H9 (cell line): ENCODE measurements around the gene RIPK4. TPM values are rescaled to one million over a fixed set of nuclear protein-coding genes. Genes with fewer than 3 reads are reported as not detected.

ENCODE experiments used
- DNase-seq: peaks from one replicate; pipeline ENCODE4 v3.0.0-alpha.2; 2017
- H2AFZ ChIP-seq: one replicate; pipeline ENCODE4 v1.6.1; 2013; ENCODE audit warnings: mild to moderate bottlenecking, low read length, control low read depth, moderate library complexity
- H2AK5ac ChIP-seq: 2 replicates; pipeline ENCODE4 v1.6.1; 2013; ENCODE audit warnings: low read length, control low read depth, mixed read lengths; ENCODE audit not compliant: insufficient read length
- H2BK120ac ChIP-seq: one replicate; pipeline ENCODE4 v1.6.1; 2013; ENCODE audit warnings: low read depth, mild to moderate bottlenecking, low read length, control low read depth, inconsistent platforms; ENCODE audit not compliant: poor library complexity, severe bottlenecking
- H2BK12ac ChIP-seq: 2 replicates; pipeline ENCODE4 v1.6.1; 2013; ENCODE audit warnings: low read length, control low read depth, mixed read lengths, low read depth; ENCODE audit not compliant: insufficient read length
- H2BK15ac ChIP-seq: 2 replicates; pipeline ENCODE4 v1.6.1; 2013; ENCODE audit warnings: low read depth, low read length, control low read depth
- H2BK20ac ChIP-seq: one replicate; pipeline ENCODE4 v1.6.1; 2013; ENCODE audit warnings: low read depth, mild to moderate bottlenecking, low read length, control low read depth, inconsistent platforms; ENCODE audit not compliant: poor library complexity, severe bottlenecking
- H2BK5ac ChIP-seq: 2 replicates; pipeline ENCODE4 v1.6.1; 2013; ENCODE audit warnings: low read length, control low read depth, mixed read lengths; ENCODE audit not compliant: insufficient read length
- H3K14ac ChIP-seq: 2 replicates; pipeline ENCODE4 v1.6.1; 2013; ENCODE audit warnings: low read length, control low read depth; ENCODE audit not compliant: insufficient read depth
- H3K18ac ChIP-seq: 2 replicates; pipeline ENCODE4 v1.6.1; 2013; ENCODE audit warnings: low read depth, mild to moderate bottlenecking, mixed read lengths, low read length, control low read depth; ENCODE audit not compliant: insufficient read length
- H3K23ac ChIP-seq: 2 replicates; pipeline ENCODE4 v1.6.1; 2013; ENCODE audit warnings: low read length, control low read depth, mixed read lengths, low read depth; ENCODE audit not compliant: insufficient read length
- H3K23me2 ChIP-seq: 2 replicates; pipeline ENCODE4 v1.6.1; 2013; ENCODE audit warnings: low read depth, mild to moderate bottlenecking, mixed read lengths, low read length, control low read depth; ENCODE audit not compliant: insufficient read length, poor library complexity, severe bottlenecking
- H3K27ac ChIP-seq: 2 replicates; pipeline ENCODE4 v1.5.1; 2013; ENCODE audit warnings: low read length, control low read depth, mixed read lengths, low read depth; ENCODE audit not compliant: insufficient read length
- H3K27me3 ChIP-seq: 2 replicates; pipeline ENCODE4 v1.6.1; 2013; ENCODE audit warnings: low read length, control low read depth, inconsistent platforms; ENCODE audit not compliant: insufficient read depth
- H3K4ac ChIP-seq: 2 replicates; pipeline ENCODE4 v1.6.1; 2013; ENCODE audit warnings: low read depth, mild to moderate bottlenecking, control low read depth, inconsistent platforms, low read length, moderate library complexity
- H3K4me1 ChIP-seq: 2 replicates; pipeline ENCODE4 v1.6.1; 2013; ENCODE audit warnings: low read length, control low read depth, inconsistent platforms; ENCODE audit not compliant: insufficient read depth
- H3K4me2 ChIP-seq: 2 replicates; pipeline ENCODE4 v1.6.1; 2013; ENCODE audit warnings: low read length, control low read depth, mixed read lengths; ENCODE audit not compliant: insufficient read length, insufficient read depth
- H3K56ac ChIP-seq: 2 replicates; pipeline ENCODE4 v1.6.1; 2013; ENCODE audit warnings: low read depth, mild to moderate bottlenecking, mixed read lengths, low read length, control low read depth; ENCODE audit not compliant: insufficient read length
- H3K79me1 ChIP-seq: 2 replicates; pipeline ENCODE4 v1.6.1; 2013; ENCODE audit warnings: low read depth, mild to moderate bottlenecking, moderate library complexity, low read length, control low read depth, inconsistent platforms; ENCODE audit not compliant: insufficient read depth, poor library complexity, severe bottlenecking
- H3K79me2 ChIP-seq: 2 replicates; pipeline ENCODE4 v1.6.1; 2013; ENCODE audit warnings: low read length, control low read depth, inconsistent platforms; ENCODE audit not compliant: insufficient read depth
- H3K9ac ChIP-seq: 2 replicates; pipeline ENCODE4 v1.6.1; 2013; ENCODE audit warnings: low read length, control low read depth, mixed read lengths; ENCODE audit not compliant: insufficient read length; ENCODE audit errors: extremely low read depth
- H3K9me3 ChIP-seq: one replicate; pipeline ENCODE4 v1.6.1; 2013; ENCODE audit warnings: low read depth, low read length, inconsistent platforms; ENCODE audit not compliant: control insufficient read depth
- H3T11ph ChIP-seq: one replicate; pipeline ENCODE4 v1.6.1; 2013; ENCODE audit warnings: mild to moderate bottlenecking, low read length, control low read depth, inconsistent platforms
- H4K20me1 ChIP-seq: one replicate; pipeline ENCODE4 v1.6.1; 2013; ENCODE audit not compliant: control insufficient read depth, insufficient read length, insufficient read depth
- H4K5ac ChIP-seq: 2 replicates; pipeline ENCODE4 v1.6.1; 2013; ENCODE audit warnings: low read depth, mild to moderate bottlenecking, mixed read lengths, low read length, control low read depth; ENCODE audit not compliant: insufficient read length
- H4K8ac ChIP-seq: replicated peaks from 2 replicates; pipeline ENCODE4 v1.6.1; 2013; ENCODE audit warnings: low read length, control low read depth, mixed read lengths, low read depth; ENCODE audit not compliant: insufficient read length
- H4K91ac ChIP-seq: 2 replicates; pipeline ENCODE4 v1.6.1; 2013; ENCODE audit warnings: low read depth, mild to moderate bottlenecking, moderate library complexity, mixed read lengths, low read length, control low read depth; ENCODE audit not compliant: insufficient read length
- H3K27ac Mint-ChIP-seq, 3 experiments: 2 replicates in 2 of 3; 3 replicates in 1 of 3; pipeline ENCODE4 v1.8.0; 2020 to 2021; ENCODE audit warnings: mixed read lengths in 3 of 3, mild to moderate bottlenecking in 1 of 3, moderate library complexity in 1 of 3
- H3K27me3 Mint-ChIP-seq: 2 replicates; pipeline ENCODE4 v1.8.0; 2021; ENCODE audit warnings: low read depth, mild to moderate bottlenecking, moderate library complexity, mixed read lengths
- H3K36me3 Mint-ChIP-seq, 3 experiments: 2 replicates in 2 of 3; 3 replicates in 1 of 3; pipeline ENCODE4 v1.8.0; 2020 to 2021; ENCODE audit warnings: low read depth in 3 of 3, mixed read lengths in 3 of 3; ENCODE audit not compliant: insufficient read depth in 1 of 3
- H3K4me1 Mint-ChIP-seq, 2 experiments: 2 replicates each; pipeline ENCODE4 v1.8.0; 2020; ENCODE audit warnings: mixed read lengths in 2 of 2
- H3K4me3 Mint-ChIP-seq, 2 experiments: 2 replicates in 1 of 2; 3 replicates in 1 of 2; pipeline ENCODE4 v1.8.0; 2020 to 2021; ENCODE audit warnings: mild to moderate bottlenecking in 2 of 2, mixed read lengths in 2 of 2, moderate library complexity in 1 of 2
- H3K9me3 Mint-ChIP-seq, 2 experiments: 2 replicates in 1 of 2; 3 replicates in 1 of 2; pipeline ENCODE4 v1.8.0; 2020; ENCODE audit warnings: mild to moderate bottlenecking in 2 of 2, mixed read lengths in 2 of 2, moderate library complexity in 1 of 2
- CTCF ChIP-seq: fragments of 200-600 bp; sonication (generic); conservative IDR thresholded peaks from 3 replicates; pipeline ENCODE4 v1.8.0; 2021; ENCODE audit warnings: antibody characterized with exemption, mild to moderate bottlenecking
- WGBS: extraction: QIAGEN DNeasy Blood & Tissue Kit; methylation state at CpG from one replicate; pipeline ENCODE4 v1.1.7; 2013; ENCODE audit warnings: missing lambda C conversion rate, low lambda C conversion rate, mixed read lengths; ENCODE audit not compliant: insufficient read length; ENCODE audit errors: extremely low coverage; 5-methylcytosine and 5-hydroxymethylcytosine counted together
- total RNA-seq: library from RNA; stranded (reverse); gene quantifications from 2 replicates; pipeline ENCODE4 v1.2.1, GENCODE V29; 2021

The RIPK4 gene
- total RNA-seq, 1 experiment from 2014 or later, result 2.9 TPM

DNA sequence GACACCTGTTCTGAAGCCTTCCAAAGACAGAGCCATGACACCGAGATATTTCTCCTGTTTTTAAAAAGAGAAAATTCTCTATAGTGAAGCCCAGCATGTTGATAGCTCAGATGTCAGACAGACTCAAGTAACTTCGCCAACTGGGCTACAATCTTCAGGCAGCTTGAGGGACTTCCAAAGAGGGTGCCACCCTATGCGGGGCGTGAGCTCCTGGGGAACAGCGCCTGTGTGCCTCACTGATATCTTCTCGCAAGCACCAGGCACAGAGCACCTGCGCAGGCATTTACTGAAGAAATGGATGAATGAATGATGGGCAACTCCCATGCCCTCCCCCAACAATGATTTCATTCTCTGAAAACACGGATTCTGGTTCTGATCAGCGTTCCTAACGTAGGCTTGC lies 17.6 kb downstream of the RIPK4 start:
- Histone ChIP-seq H4K20me1 (no peaks in the 10 kb centered on the region), H3K56ac (no peak overlapping the region), H3K27me3 (no peaks in the 10 kb centered on the region; the same call in 1 of the 2 replicates), H3K9ac (no peak overlapping the region), H2AFZ (no peak overlapping the region), H3K79me2 (no peaks in the 10 kb centered on the region), H2AK5ac (no peak overlapping the region), H3K9me3 (no peaks in the 10 kb centered on the region), H3K27ac (no peak overlapping the region), H3K18ac (no peak overlapping the region), H2BK120ac (no peak overlapping the region), H3K4me2 (no peak overlapping the region), H3T11ph (no peak overlapping the region), H3K4me1 (peaks cover 11% of the 10 kb centered on the region; the same call in 1 of the 2 replicates), H4K91ac (no peak overlapping the region), H3K79me1 (no peaks in the 10 kb centered on the region), H3K4ac (no peak overlapping the region), H3K14ac (no peak overlapping the region), H3K23ac (no peak overlapping the region), H3K23me2 (no peaks in the 10 kb centered on the region), H2BK12ac (no peak overlapping the region), H4K8ac (no peak overlapping the region), H2BK20ac (no peak overlapping the region), H2BK15ac (no peak overlapping the region), H4K5ac (no peak overlapping the region), H2BK5ac (no peak overlapping the region)
- WGBS, result no CpG with 5 or more reads among the region's 10 CpGs
- no peak overlapping the region; a peak in 1 of 7 replicates for H3K27ac Mint-ChIP-seq
- no peaks in the 10 kb centered on the region; the same call in 1 of the 2 replicates for H3K27me3 Mint-ChIP-seq
- peaks cover 35 to 49% of the 10 kb centered on the region in 2 experiments for H3K4me1 Mint-ChIP-seq
- H3K36me3 Mint-ChIP-seq, result peaks cover 0 to 6% (median 5%) of the 10 kb centered on the region in 3 experiments; a peak in 5 of 7 replicates
- no peak for DNase-seq
- H3K9me3 Mint-ChIP-seq, result no peaks in the 10 kb centered on the region; a peak in 1 of 5 replicates
- TF ChIP-seq CTCF, result no peak
- no peak overlapping the region for H3K4me3 Mint-ChIP-seq
